Calu3 (cell line): Measurements from ENCODE around the gene IRX3. TPM values are rescaled to one million over a fixed set of nuclear protein-coding genes. Genes with fewer than 3 reads are reported as not detected.

Source experiments
- BruUV-seq: library from RNA; stranded (reverse); fragments of 400-500 nt; replicated peaks from 2 replicates; lab custom pipeline; 2021; lab: Mats Ljungman, UMichigan
- CTCF ChIA-PET: fragments of 300-600 bp; sonication (Branson Sonifier 250); formaldehyde crosslinking; loops from one replicate; lab custom pipeline; 2022; ENCODE audit warnings: antibody characterized with exemption; lab: Charles Lee
- DNase-seq: peaks from one replicate; pipeline ENCODE4 v3.0.0; 2022
- H3K27ac Mint-ChIP-seq: one replicate; pipeline ENCODE4 v1.8.0; 2022; ENCODE audit warnings: mixed read lengths; ENCODE audit not compliant: unreplicated experiment
- H3K27me3 Mint-ChIP-seq: one replicate; pipeline ENCODE4 v1.8.0; 2022; ENCODE audit warnings: mixed read lengths; ENCODE audit not compliant: unreplicated experiment
- H3K36me3 Mint-ChIP-seq: one replicate; pipeline ENCODE4 v1.8.0; 2022; ENCODE audit warnings: mild to moderate bottlenecking, moderate library complexity, mixed read lengths; ENCODE audit not compliant: insufficient read depth, unreplicated experiment
- H3K4me1 Mint-ChIP-seq: one replicate; pipeline ENCODE4 v1.8.0; 2022; ENCODE audit warnings: mild to moderate bottlenecking, low read depth, mixed read lengths; ENCODE audit not compliant: unreplicated experiment
- H3K4me3 Mint-ChIP-seq: one replicate; pipeline ENCODE4 v1.8.0; 2022; ENCODE audit warnings: mild to moderate bottlenecking, low read depth, moderate library complexity, mixed read lengths; ENCODE audit not compliant: unreplicated experiment
- H3K9me3 Mint-ChIP-seq: one replicate; pipeline ENCODE4 v1.8.0; 2022; ENCODE audit warnings: low read depth, mixed read lengths; ENCODE audit not compliant: unreplicated experiment
- CTCF ChIP-seq: fragments of 200-600 bp; IDR thresholded peaks from one replicate; pipeline ENCODE4 v1.8.0; 2022; ENCODE audit warnings: antibody characterized with exemption; ENCODE audit not compliant: unreplicated experiment
- intact Hi-C: fragments of 100-400 bp; cut with micrococcal nuclease; formaldehyde crosslinking; loops from one replicate; pipeline ENCODE4 v1.10.0; 2022; ENCODE audit not compliant: unreplicated experiment
- total RNA-seq: library from RNA; stranded (reverse); gene quantifications from 2 replicates; pipeline ENCODE4 v1.2.3, GENCODE V29; 2022

IRX3 gene
- total RNA-seq, 1 experiment from 2014 or later, result 5.7 TPM

- no peaks in the 10 kb centered on the region for H3K9me3 Mint-ChIP-seq
These were observed 41.0 kb upstream of the IRX3 start for GRCh38 chr16:54327609-54328008.

GRCh38 chr16:54326266-54326662, 39.7 kb upstream of the IRX3 start:
- no peak overlapping the region for H3K4me3 Mint-ChIP-seq
- TF ChIP-seq CTCF, result no peak
- CTCF ChIA-PET, result no interaction called here
- H3K27ac Mint-ChIP-seq, result no peak overlapping the region
- intact Hi-C loops, result no loop called here
- peaks cover 86% of the 10 kb centered on the region for H3K27me3 Mint-ChIP-seq
- BruUV-seq, result no TSS peak
- H3K36me3 Mint-ChIP-seq, result no peaks in the 10 kb centered on the region
- H3K9me3 Mint-ChIP-seq, result no peaks in the 10 kb centered on the region
- DNase-seq, result no peak
- H3K4me1 Mint-ChIP-seq, result no peaks in the 10 kb centered on the region

More at GRCh38 chr16:54327609-54328008, 41.0 kb upstream of the IRX3 start:
- intact Hi-C loops, result no loop called here
- H3K4me1 Mint-ChIP-seq, result no peaks in the 10 kb centered on the region
- no peak overlapping the region for H3K4me3 Mint-ChIP-seq
- H3K36me3 Mint-ChIP-seq, result no peaks in the 10 kb centered on the region
- H3K27me3 Mint-ChIP-seq, result peaks cover 79% of the 10 kb centered on the region
- BruUV-seq, result no TSS peak
- no peak overlapping the region for H3K27ac Mint-ChIP-seq
- no peak for DNase-seq
- CTCF ChIA-PET, result no interaction called here
- TF ChIP-seq CTCF, result no peak

GRCh38 chr16:54325616-54326265, 39.2 kb upstream of the IRX3 start:
- CTCF ChIA-PET, result no interaction called here
- no peaks in the 10 kb centered on the region for H3K4me1 Mint-ChIP-seq

GRCh38 chr16:54324716-54325115, 38.1 kb upstream of the IRX3 start:
- CTCF ChIA-PET, result no interaction called here
- DNase-seq, result no peak
- intact Hi-C loops, result no loop called here
- peaks cover 86% of the 10 kb centered on the region for H3K27me3 Mint-ChIP-seq
- no peaks in the 10 kb centered on the region for H3K9me3 Mint-ChIP-seq
- no peaks in the 10 kb centered on the region for H3K4me1 Mint-ChIP-seq
- no peak overlapping the region for H3K4me3 Mint-ChIP-seq
- no peaks in the 10 kb centered on the region for H3K36me3 Mint-ChIP-seq
- no TSS peak for BruUV-seq
- no peak for TF ChIP-seq CTCF
- no peak overlapping the region for H3K27ac Mint-ChIP-seq

More at GRCh38 chr16:54325616-54326265, 39.2 kb upstream of the IRX3 start:
- TF ChIP-seq CTCF, result no peak
- Mint-ChIP-seq H3K4me3 (no peak overlapping the region), H3K36me3 (no peaks in the 10 kb centered on the region), H3K27ac (no peak overlapping the region), H3K27me3 (peaks cover 86% of the 10 kb centered on the region), H3K9me3 (no peaks in the 10 kb centered on the region)
- DNase-seq, result no peak
- BruUV-seq, result no TSS peak
- intact Hi-C loops, result no loop called here
